Stimulated activated CD4-positive, alpha-beta T cell treated with anti-CD3 and anti-CD28 coated beads, Interleukin-12 subunit alpha, Interleukin-12 subunit beta, amount 100 ng/mL, for 4 hours (primary cell): ENCODE data around the gene TMEM165.

ENCODE experiments used
- DNase-seq: peaks from one replicate; pipeline ENCODE4 v3.0.0-alpha.2; 2020

The TMEM165 gene

DNA sequence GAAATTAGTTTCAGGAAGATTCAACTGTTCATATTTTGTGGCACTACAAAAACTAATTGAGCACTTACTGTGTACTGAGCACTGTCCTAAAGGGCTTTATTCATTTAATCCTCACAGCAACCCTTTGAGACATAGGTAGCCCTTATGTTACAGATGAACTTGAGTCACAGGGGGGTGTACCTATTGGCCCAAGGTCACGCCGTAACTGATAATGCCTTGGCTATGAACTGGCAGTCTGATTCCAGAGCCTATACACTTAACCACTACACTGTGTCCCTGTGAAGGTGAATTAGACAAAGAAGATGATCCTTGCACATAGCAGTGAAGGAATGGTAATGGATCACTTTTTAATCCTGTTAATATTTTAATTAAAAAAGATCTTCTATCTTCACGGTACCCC, 12.0 kb downstream of the TMEM165 start:
- no peak for DNase-seq

DNA sequence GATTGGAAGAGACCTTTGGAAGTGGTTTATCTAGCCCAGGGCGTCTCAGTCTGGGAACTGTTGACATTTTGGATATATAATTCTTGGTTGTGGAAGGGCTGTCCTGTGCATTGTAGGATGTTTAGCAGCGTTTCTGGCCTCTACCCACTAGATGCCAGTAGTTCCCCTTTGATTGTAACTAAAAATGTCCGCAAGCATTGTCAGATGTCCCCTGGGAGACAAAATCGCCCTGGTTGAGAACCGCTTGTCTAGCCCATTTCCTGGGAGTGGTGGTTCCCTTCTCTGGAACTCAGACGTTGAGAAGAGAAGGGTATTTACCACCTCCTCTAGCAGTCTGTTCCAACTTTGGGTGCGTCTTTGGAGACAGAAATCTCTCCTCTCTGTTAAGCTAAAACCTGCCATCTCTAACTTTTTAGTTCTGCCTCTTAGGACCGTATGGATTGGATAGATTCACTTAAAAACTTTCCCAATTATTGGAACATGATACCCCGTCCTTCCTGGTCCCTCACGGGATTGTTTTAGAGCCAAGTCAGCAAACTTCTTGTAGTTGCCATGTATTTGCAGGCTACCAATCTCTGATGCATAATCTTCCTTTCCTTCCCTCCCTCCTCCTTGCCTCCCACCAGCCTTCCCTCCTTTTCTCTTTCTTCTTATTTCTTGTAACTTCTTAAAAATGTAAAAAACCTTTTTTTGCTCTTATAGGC, 13.9 kb downstream of the TMEM165 start:
- no peak for DNase-seq

DNA sequence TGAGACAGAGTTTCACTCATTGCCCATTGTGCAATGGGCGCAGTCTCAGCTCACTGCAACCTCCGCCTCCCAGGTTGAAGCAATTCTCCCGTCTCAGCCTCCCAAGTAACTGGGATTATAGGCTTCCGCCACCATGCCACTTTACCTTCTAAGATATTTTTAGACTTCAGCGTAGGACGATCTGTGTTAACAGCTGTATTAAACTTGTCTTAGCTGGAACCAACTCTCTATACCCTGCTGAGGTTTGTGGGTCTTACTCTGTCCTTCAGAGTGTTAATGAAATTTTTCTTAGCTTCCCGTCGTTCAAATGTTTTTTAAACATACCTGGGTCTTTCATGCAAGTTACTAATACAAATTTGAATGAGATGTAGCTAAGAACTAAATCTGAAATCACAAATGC, 14.7 kb downstream of the TMEM165 start:
- DNase-seq: no peak

DNA sequence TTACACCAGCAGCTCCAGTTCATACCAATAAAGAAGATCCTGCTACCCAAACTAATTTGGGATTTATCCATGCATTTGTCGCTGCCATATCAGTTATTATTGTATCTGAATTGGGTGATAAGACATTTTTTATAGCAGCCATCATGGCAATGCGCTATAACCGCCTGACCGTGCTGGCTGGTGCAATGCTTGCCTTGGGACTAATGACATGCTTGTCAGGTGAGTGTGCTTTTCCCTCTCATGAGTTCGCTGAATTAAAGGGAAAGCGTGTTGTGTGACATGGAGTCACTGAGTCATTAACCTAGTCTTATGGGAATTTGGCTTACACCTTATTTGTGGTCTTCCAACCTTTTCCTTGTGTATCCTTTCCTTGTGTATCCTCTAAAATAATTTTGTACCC, 15.9 kb downstream of the TMEM165 start:
- DNase-seq: no peak

DNA sequence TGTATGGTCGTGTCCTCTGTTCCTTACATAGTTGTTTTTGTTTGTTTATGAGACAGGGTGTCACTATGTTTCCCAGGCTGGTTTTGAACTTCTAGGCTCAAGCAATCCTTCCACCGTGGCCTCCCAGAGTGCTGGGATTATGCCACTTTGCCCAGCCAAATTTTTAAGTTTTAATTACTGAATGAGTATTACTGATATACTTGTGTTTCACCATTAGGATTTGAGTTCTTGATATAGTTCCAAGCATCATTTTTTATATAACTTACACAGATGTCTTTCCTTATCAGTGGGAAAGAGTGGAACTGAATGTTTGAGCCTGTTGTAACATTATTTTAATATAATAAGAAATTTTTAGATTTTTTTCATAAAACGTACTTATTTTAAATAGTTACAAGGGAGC, 20.4 kb downstream of the TMEM165 start:
- no peak for DNase-seq

DNA sequence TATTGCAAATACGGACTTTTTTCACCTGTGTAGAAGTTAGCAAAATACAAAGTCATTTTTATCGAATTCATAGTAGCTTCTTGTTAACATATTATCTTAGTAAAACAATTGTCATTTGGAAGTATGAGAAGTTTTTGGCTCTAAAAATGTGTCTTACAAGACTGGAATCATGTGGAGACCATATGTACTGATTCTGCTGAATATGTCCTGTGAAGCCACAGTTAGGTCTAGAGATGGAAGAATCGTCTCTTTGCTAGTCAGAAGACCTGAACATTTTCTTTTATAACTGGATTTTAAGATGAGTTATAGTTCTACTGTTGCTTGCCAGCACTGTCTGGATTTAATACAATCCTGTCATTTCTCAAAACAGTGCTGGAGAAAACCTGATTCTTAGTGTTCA, 29.0 kb downstream of the TMEM165 start:
- no peak for DNase-seq

DNA sequence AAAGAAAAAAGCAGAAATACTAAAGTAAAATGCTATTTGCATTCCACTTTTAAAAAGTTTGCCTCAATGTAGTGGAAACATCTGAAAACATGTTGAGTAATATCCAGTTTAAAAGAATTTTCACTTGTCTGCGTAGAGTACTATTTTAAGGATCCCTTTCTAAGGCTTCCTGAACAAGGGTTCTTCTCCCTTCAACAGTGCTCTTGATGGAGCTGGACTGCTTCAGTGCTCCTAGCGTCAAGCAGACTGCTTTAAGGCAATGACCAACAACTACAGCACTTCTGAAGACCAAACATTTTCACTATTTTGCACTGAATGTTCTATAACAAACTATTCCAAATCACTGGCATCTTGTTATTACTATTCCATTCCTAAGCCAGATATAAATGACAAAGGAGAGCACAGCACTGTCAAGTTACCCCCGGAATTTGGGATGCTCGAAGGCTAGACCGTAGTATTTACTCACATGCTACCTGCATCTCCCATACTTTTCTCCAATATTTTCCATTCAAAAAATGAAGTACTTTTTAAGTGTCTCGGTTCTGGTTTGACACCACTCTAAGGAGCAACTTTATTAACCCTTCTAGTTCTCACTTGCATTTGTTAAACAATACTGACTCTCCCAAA, 36.1 kb downstream of the TMEM165 start:
- no peak for DNase-seq

DNA sequence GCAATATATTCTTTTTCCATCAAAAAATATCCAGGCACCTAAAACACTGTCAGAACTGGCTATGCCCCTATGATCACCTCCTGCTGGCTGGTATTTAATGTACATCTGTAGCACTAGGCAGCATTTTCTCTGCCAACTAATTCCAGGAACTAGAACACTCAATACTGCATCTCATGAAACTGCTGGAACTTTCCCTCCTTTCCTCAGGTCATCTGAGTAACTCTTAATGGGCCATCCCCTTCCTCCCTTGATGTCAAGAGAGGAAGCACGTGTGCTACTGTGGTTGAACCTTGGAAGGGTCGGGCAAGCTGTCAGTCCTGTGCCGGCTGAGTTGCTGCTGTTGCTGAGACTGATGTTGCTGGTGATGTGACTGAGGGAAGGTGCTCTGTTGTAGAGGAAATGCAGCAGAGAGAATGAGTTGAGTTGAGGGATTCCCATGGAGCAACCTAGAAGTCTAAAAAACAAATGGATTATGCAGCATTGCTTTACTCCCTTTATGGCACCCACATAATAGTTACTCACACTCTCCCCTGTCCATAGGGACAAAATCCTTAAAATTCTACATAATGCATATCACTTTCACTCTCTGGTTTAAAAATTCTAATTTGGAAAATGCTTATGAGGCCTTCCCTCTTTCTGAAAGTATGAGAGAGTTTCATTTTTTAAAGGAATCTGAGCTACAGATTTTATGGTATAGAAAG, 39.5 kb downstream of the TMEM165 start:
- no peak for DNase-seq

DNA sequence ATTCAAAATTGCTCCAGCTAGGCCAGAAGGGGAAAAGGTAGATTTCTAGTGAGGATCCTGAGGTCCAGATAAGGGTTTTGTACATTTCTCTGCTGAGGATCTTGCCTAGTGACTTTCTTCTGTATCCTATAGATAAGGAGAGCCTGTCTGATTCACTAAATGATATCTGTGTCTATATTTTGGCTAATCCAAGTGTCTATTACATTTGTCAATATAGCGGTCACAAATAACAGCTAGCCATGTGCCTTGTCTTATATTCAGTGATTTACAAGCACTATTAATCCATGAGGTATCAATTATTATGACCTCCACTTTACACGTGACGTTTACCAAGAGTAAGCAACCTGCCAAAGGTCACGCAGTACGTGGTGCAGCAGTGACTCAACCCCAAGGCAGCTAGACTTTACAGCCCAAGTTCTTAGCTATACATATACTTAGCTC, 41.6 kb downstream of the TMEM165 start:
- no peak for DNase-seq

DNA sequence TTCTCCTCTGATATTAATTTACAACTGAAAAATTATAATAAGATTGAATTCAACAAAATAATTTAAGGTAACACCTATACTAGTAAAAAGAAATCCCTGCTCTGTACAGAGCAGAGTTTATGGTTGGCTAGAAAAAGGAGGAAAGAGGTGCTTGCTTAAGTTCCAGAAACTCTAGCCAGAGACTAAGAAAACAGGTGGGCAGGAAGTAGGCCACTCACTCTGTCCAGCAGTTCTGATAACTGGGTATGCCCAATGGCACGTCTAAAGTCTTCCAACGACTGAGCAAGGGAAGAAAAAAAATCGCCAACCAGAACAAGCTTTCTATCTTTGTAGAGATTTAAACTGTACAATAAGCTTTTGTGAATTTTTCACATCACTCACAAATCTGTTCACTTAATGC, 42.1 kb downstream of the TMEM165 start:
- DNase-seq: no peak

DNA sequence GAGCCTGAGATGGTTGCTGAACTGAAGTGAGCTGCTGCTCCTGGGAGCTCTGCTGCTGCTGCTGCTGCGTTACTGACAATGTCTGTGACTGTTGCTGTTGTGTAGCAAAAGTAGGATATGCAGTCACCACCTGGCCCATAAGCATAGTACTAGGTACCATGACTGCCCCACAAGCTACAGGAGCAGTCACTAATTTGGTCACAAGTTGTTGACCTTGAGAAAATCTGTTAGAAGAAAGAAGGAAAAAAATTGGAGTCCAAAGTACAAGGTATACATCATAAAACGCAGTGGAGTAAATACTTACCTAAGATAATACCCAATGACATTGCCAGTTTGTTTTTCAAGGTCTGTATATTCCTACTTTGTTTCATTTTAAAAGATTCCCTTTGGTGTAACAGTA, 42.6 kb downstream of the TMEM165 start:
- no peak for DNase-seq

DNA sequence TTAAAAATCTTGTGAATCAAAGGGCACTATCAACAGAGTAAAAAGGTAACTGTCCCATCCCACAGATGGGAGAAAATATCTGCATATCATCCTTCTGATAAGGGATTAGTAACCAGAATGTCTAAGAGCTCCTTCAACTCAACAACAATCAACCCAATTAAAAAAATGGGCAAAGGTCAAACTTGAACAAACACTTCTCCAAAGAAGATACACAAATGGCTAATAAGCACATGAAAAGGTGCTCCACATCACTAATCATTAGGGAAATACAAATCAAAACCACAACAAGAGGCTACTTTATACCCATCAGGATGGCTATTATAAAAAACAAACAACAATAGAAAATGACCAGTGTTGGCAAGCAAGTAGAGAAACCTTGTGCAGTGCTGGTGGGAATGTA, 43.3 kb downstream of the TMEM165 start:
- no peak for DNase-seq

DNA sequence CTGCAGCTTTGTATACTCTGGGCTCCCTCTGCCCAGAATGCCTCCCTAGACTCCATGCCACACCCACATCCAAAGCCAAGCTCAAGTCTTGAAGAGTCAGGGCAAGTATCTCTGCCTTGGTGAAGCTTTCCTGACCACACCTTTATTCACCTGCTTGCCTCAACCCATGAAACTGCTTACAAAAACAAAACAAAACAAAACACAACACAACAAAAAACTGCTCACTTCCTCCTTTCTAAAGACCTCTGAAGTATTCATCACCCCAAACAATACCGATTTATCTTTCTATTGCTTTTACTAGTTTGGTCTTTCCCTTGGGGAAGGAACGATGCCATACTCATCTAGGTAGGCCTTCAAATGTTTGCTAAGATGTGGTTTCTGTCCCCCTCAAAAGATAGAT, 45.0 kb downstream of the TMEM165 start:
- no peak for DNase-seq

DNA sequence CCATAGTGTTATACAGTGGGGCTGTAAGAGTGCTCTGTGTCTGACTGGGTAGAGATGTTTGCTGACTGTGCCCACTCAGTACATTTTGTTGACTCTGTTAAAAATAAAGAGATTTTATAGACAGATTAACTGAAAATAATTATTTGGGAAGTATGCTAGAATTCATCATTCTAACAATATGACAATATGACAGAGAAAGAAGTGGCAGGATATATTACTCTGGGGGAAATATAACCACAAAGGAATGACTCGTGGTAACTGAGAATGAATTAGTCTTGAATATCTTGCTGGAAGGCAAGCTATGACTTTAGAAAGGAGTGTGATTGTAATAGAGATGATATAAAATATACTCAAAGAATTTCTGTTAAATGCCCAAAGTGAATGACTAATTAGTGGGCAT, 46.8 kb downstream of the TMEM165 start:
- DNase-seq: no peak

DNA sequence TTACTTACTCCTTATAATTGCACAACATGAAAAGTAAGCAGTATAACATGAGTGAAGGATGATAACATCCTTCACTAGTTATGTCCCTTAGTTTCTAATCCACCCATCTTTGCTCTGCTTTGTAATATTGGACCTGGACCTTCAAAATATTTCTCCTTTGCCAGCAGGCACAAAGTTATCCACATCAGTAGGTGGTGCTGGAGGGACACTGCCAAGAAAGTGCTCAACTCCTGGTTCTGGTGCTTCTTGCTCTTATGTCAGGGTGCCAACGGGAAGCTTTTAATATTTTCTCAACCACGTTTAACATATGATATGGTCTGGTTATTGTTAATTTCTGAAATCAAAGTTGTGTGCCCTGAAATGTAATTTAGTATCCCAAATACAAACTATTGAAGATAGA, 49.1 kb downstream of the TMEM165 start:
- no peak for DNase-seq

DNA sequence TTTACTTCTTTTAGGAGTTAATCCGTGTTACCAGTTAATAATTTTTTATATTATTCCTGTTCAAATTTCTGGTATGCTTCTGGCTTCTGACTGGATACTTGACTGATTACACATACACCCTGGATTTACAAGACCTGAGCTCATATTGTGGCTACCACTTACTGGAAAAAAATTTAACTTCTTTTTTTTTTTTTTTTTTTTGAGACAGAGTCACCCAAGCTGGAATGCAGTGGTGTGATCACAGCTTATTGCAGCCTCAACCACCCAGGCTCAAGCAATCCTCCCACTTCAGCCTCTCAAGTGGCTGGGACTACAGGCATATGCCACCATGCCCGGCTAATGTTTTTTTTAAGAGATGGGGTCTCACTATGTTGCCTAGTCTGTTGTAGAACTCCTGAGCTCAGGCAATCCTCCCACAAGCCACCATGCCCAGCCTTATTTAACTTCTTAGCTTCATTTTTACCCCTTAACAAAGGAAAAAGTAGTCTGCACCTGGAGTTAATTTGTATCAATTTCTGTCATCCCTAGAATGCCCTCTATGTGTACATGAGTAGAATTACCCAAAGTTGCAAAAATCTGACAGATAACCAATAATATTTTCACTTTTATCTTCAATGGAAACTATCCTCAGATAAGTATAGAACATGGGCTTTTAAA, 50.3 kb downstream of the TMEM165 start:
- DNase-seq: no peak

DNA sequence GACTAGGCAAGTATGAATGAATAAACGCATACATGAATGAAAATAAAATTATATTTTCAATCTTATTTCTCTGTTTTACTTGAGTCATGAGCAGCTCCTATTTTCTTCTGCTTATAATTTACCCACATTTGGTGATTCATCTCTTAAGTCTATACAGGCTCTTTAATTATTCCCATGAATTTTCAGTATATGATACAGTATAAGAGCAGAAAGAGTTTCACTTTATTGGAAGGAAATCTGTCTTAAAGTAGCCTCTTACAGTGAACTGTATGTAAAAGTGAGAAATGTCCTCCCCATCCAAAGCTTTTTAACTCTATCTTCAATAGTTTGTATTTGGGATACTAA, 50.8 kb downstream of the TMEM165 start:
- no peak for DNase-seq

DNA sequence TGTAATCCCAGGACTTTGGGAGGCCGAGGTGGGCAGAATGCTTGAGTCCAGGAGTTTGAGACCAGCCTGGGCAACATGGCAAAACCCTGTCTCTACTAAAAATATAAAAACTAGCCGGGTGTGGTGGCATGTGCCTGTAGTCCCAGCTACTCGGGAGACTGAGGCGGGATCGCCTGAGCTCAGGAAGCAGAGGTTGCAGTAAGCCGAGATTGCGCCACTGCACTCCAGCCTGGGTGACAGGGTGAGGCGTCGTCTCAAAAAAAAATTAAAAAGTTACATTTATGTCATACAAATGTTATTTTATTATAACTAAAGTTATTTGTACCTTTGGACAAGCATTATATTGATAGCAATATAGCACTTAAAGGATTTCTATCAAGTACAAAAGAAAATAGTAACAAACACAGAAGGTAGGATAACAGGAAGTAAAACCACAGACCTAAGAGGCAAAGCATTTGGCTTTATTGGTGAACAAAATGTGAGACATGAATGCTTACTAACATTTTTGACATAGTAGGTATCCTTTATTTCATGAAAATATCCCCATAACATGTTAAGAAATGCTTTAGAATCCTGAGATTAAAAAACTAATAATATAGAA, 51.5 kb downstream of the TMEM165 start:
- DNase-seq: no peak

DNA sequence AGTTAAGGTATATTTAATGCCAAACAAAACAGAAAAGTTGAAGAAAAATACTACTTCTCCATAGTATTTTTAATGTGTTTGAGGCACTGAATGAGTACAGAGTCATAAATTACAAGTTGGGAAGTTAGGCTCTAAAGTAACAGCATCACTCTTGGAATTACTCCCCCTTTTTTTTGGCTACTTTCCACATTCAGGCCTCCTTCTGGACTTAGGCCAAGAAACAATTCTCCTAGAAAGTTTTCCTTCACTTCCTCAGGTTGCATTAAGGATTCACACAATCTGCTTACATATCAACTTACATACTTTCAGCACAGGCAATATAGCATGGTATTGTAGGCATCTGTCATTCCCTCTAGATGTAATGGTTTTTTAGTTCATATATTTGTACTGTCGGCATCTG, 52.1 kb downstream of the TMEM165 start:
- DNase-seq: no peak

DNA sequence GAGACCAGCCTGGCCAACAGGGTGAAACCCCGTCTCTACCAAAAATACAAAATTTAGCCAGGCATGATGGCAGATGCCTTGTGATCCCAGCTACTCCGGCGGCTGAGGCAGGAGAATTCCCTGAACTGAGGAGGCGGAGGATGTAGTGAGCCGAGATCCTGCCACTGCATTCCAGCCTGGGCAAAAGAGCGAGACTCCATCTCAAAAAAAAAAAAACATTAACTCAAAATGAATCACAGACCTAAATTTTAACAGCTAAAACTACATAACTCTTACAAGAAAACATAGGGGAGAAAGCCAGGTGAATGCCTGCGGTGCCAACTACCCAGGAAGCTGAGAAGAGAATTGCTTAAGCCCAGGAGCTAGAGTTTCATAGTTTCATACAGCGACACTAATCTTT, 54.8 kb downstream of the TMEM165 start:
- DNase-seq: no peak

DNA sequence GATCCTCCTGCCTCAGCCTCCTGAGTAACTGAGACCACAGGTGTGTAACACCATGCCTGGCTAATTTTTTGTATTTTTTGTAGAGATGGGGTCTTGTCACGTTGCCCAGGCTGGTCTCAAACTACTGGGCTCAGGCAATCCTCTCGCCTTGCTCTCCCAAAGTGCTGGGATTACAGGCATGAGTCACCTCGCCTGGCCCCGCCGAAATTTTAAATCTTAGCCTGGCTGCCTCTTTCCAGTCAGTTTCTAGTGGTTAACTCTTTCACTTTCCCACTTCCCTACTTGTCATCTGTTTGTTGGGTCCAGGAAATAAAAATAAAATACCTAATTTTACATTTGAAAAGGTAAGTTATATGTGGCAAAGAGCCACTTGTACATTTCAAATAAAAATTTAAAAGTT, 62.4 kb downstream of the TMEM165 start:
- DNase-seq: no peak

DNA sequence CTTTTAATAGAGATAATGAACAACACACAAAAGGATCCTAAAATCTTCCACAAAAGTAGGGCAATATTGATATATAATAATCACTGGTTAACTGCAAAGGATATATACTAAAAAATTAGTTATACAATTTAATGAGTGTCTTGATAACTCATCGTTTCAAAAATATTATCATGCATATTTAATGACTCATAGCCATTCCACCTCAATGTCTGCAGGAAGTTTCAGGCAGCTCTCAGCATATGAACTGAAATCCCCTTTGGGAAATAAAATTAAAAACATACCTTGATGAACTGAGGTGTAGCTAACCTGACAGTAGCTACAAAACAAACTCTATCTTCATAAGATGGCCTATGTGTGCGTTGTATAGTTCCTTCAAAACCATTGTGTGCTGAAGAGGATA, 62.9 kb downstream of the TMEM165 start:
- no peak for DNase-seq

DNA sequence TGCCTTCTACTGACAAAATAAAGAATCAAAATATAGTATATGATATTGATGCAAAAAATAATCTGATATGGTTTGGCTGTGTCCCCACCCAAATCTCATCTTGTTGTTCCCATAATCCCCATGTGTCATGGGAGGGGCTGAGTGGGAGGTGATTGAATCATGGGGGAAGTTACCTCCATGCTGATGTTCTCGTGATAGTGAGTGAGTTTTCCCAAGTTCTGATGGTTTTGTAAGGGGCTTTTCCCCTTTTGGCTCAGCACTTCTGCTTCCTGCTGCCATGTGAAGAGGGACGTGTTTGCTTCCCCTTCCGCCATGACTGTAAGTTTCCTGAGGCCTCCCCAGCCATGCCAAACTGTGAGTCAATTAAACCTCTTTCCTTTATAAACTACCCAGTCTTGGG, 70.2 kb downstream of the TMEM165 start:
- no peak for DNase-seq

DNA sequence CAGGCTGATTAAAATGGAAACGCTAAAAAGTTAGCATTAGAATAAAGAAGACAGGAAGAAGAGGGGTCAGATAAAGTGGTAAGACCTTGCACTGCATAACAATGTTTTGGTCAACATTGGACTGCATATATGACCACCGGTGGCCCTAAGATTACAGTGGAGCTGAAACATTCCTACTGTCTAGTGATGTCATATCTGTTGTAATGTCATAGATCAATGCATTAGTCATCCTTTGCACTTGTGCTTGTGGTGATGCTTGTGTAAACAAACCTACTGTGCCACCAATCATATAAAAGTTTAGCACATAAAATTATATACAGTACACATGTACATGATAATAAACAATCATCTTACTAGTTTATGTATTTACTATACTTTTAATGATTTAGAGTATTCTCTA, 73.0 kb downstream of the TMEM165 start:
- no peak for DNase-seq
